ENCODE data around the gene ST6GALNAC3.

The ST6GALNAC3 gene

DNA sequence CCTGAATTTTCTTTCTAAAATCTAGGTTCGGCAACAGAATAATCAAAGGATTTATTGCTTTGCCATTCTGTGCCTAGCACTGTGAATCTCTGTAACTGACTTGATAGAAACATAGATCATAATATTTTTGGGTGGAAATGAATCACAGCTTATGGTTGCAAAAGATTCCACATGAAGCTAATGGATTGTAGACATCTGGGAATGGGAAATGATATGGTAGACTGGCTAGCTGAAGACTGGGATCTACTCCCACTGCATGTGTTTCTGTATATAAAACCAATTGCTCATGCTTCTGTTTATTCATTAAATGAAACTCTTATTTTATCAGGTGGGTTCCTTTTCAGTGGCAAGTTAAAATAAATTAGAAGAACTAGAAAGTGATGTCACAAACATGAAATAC is 395.6 kb downstream of the ST6GALNAC3 start:
- Histone ChIP-seq H3K27me3 (replicated peaks) (no peaks in the 10 kb centered on the region), H3K4me3 (ENCODE audit: low read depth, low read length) (no peak overlapping the region), H3K36me3 (replicated peaks) (no peaks in the 10 kb centered on the region), H3K27ac (no peak overlapping the region)
- DNase-seq: no peak
- TF ChIP-seq, protein P1, sequence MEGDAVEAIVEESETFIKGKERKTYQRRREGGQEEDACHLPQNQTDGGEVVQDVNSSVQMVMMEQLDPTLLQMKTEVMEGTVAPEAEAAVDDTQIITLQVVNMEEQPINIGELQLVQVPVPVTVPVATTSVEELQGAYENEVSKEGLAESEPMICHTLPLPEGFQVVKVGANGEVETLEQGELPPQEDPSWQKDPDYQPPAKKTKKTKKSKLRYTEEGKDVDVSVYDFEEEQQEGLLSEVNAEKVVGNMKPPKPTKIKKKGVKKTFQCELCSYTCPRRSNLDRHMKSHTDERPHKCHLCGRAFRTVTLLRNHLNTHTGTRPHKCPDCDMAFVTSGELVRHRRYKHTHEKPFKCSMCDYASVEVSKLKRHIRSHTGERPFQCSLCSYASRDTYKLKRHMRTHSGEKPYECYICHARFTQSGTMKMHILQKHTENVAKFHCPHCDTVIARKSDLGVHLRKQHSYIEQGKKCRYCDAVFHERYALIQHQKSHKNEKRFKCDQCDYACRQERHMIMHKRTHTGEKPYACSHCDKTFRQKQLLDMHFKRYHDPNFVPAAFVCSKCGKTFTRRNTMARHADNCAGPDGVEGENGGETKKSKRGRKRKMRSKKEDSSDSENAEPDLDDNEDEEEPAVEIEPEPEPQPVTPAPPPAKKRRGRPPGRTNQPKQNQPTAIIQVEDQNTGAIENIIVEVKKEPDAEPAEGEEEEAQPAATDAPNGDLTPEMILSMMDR (IDR thresholded peaks at IDR 0.05; ENCODE audit: low read depth, low read length, missing control alignments): no peak
- in situ Hi-C loops (cut with HindIII; ENCODE audit: low pct_ligation_motif_present, low sequenced_read_pairs): no loop called here

DNA sequence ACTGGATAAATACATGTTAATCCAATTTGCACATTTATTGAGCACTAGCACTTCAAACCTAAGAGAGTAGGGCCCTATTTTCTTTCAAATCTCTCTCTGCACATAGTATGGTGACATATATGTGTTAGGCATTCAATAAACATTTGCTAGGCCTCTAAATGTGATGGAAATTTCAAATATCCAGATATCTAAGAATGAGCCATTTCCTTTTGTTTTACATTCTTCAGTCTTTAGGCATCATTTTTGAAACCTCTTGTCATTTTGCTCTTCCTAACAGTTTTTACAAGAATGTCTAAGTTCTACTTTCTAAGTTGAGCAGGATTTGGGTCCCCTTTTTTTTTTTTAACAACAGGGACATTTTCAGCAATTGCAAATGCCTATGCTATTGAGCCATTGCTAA is 397.0 kb downstream of the ST6GALNAC3 start:
- no peaks in the 10 kb centered on the region for H3K36me3 ChIP-seq (replicated peaks)
- H3K27ac ChIP-seq: no peak overlapping the region
- in situ Hi-C loops (cut with HindIII; ENCODE audit: low pct_ligation_motif_present, low sequenced_read_pairs): no loop called here
- DNase-seq: no peak
- no peaks in the 10 kb centered on the region for H3K27me3 ChIP-seq (replicated peaks)
- no peak overlapping the region for H3K4me3 ChIP-seq (ENCODE audit: low read depth, low read length)
- TF ChIP-seq, protein P1 (IDR thresholded peaks at IDR 0.05; ENCODE audit: low read depth, low read length, missing control alignments): no peak

DNA sequence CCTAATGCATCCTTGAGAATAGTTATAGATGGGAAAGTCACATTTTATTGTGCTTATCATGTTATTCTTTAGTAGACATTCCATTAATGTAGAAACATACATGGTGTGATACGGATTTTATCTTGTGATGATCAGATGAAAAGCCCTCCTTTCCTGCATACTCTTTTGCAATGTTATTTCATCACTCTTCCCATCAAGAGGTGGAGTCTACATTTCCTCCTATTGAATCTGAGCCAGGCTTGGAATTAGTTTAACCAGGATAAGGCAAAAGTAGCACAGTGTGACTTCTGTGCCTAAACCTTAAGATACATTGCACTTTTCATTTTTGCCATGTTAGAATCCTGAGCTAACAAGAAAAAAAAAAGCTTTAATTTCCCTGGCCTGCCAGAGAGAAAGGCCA is 399.0 kb downstream of the ST6GALNAC3 start:
- in situ Hi-C loops (cut with HindIII; ENCODE audit: low pct_ligation_motif_present, low sequenced_read_pairs): no loop called here
- Histone ChIP-seq H3K27ac (no peak overlapping the region), H3K27me3 (replicated peaks) (no peaks in the 10 kb centered on the region), H3K4me3 (ENCODE audit: low read depth, low read length) (no peak overlapping the region), H3K36me3 (replicated peaks) (no peaks in the 10 kb centered on the region)
- TF ChIP-seq, protein P1 (IDR thresholded peaks at IDR 0.05; ENCODE audit: low read depth, low read length, missing control alignments): no peak
- no peak for DNase-seq

DNA sequence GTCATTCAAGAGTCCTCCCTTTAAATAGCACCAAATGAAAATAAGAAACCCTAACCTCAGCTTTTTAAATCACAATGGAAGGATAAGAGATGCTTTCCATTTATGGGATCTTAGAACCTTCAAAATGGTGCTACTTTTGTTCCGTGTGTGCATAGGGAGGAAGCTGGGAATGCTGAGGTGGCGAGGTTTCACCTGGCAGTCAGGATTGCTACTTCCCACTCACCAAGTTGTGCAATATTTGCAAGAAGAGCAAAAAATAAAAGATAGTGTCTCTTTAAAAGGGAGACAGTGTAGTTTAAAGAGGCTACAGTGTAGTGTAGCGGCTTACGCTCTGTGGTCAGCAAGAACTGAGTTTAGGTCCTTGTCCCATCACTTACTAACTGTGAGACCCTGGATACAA is 400.4 kb downstream of the ST6GALNAC3 start:
- in situ Hi-C loops (cut with HindIII; ENCODE audit: low pct_ligation_motif_present, low sequenced_read_pairs): no loop called here
- Histone ChIP-seq H3K4me3 (ENCODE audit: low read depth, low read length) (no peak overlapping the region), H3K27me3 (replicated peaks) (no peaks in the 10 kb centered on the region)

DNA sequence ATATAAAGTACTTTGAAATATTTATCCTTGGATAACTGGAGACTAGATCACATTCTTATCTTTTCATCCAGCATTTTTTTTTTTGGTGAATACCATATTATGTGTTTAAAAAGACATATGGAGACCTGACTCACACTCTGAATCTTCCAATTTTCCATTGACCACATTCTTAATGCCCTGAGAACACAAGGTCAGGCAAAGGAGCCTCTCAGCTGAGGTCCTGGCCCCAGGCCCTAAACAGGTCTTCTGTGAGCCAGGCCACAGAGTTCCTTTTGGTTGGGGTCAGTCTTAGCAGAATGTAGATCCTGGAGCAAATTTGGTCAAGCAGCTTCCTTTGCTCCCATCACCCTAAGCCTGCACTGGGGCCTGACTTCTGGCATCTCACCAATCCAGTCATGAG is 402.6 kb downstream of the ST6GALNAC3 start:
- Histone ChIP-seq H3K36me3 (replicated peaks) (no peaks in the 10 kb centered on the region), H3K4me3 (ENCODE audit: low read depth, low read length) (no peak overlapping the region), H3K27ac (no peak overlapping the region), H3K27me3 (replicated peaks) (no peaks in the 10 kb centered on the region)
- in situ Hi-C loops (cut with HindIII; ENCODE audit: low pct_ligation_motif_present, low sequenced_read_pairs): no loop called here
- DNase-seq: no peak
- TF ChIP-seq, protein P1 (IDR thresholded peaks at IDR 0.05; ENCODE audit: low read depth, low read length, missing control alignments): no peak

More for the DNA sequence above, 400.4 kb downstream of the ST6GALNAC3 start:
- no peak for DNase-seq
- TF ChIP-seq, protein P1 (IDR thresholded peaks at IDR 0.05; ENCODE audit: low read depth, low read length, missing control alignments): no peak
- Histone ChIP-seq H3K36me3 (replicated peaks) (no peaks in the 10 kb centered on the region), H3K27ac (no peak overlapping the region)

DNA sequence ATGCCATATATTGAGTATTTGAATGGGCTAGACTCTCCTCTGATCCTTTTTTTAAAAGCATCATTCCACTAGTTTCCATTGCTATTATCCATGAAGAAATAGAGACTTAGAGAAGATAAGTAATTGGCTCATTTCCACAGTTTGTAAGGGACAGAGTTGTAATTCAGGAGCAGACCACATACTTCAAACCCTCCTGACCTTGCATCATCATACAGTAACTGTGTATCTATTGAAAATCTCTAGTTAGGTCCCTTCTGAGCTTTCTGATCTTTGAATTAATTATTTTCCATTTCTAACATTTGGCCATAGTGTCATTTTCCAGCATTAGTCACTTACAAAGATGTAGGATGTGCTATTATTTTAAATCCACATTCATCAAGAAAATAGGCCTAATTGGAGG is 406.3 kb downstream of the ST6GALNAC3 start:
- H3K4me3 ChIP-seq (ENCODE audit: low read depth, low read length): no peak overlapping the region
- no peaks in the 10 kb centered on the region for H3K36me3 ChIP-seq (replicated peaks)
- H3K27ac ChIP-seq: no peak overlapping the region
- TF ChIP-seq, protein P1 (IDR thresholded peaks at IDR 0.05; ENCODE audit: low read depth, low read length, missing control alignments): no peak
- in situ Hi-C loops (cut with HindIII; ENCODE audit: low pct_ligation_motif_present, low sequenced_read_pairs): no loop called here
- H3K27me3 ChIP-seq (replicated peaks): no peaks in the 10 kb centered on the region
- DNase-seq: no peak
